GM12878 (cell line): ENCODE measurements around the gene REEP3. TPM values are rescaled to one million over a fixed set of nuclear protein-coding genes. Genes with fewer than 3 reads are reported as not detected.

Experiments
- ATAC-seq: fragments of 200-7000 bp; cut with Tn5 transposase; 3 replicates; pipeline ENCODE4 v1.9.1; 2020; ENCODE audit warnings: mild to moderate bottlenecking, moderate library complexity
- BruUV-seq: library from RNA; stranded (reverse); fragments of 400-500 nt; replicated peaks from 2 replicates; lab custom pipeline; 2021; lab: Mats Ljungman, UMichigan
- CTCF ChIA-PET: fragments of 300-600 bp; sonication (Branson Sonifier 250); formaldehyde crosslinking; extraction: SDS; loops from one replicate; lab custom pipeline; 2021; ENCODE audit warnings: inconsistent platforms; lab: Yijun Ruan, JAX
- POLR2A ChIA-PET: fragments of 350-600 bp; formaldehyde crosslinking; extraction: SDS; loops from one replicate; lab custom pipeline; 2021; ENCODE audit warnings: inconsistent platforms; lab: Charles Lee
- RAD21 ChIA-PET: fragments of 300-600 bp; sonication (Branson Sonifier 250); formaldehyde crosslinking; loops from one replicate; lab custom pipeline; 2023; ENCODE audit warnings: antibody characterized with exemption; ENCODE audit not compliant: unreplicated experiment; lab: Charles Lee
- SMC1A ChIA-PET: fragments of 300-600 bp; sonication (Branson Sonifier 250); formaldehyde crosslinking; loops from one replicate; lab custom pipeline; 2023; ENCODE audit not compliant: unreplicated experiment, uncharacterized antibody; lab: Charles Lee
- DNase-seq: peaks from one replicate; pipeline ENCODE4 v3.0.0-alpha.2; 2011; ENCODE audit warnings: low read depth, low spot score
- FAIRE-seq: peaks from 3 replicates; lab custom pipeline; 2011; peaks lifted over from hg19 to GRCh38; lab: Jason Lieb, UNC
- H2AFZ ChIP-seq: 2 replicates; pipeline ENCODE4 v1.6.0; 2011; ENCODE audit warnings: low read depth, low read length, control low read depth; ENCODE audit not compliant: control insufficient read depth
- H3K27ac ChIP-seq: 2 replicates; pipeline ENCODE4 v1.5.1; 2011; ENCODE audit warnings: control low read depth; ENCODE audit not compliant: control insufficient read depth, insufficient read depth
- H3K27me3 ChIP-seq, 2 experiments: replicated peaks in 1 of 2; 2 replicates each; pipeline versions ENCODE4 v1.6.0 to v1.6.1; 2011; ENCODE audit warnings: low read length in 1 of 2; ENCODE audit not compliant: control insufficient read depth in 2 of 2, insufficient read depth in 2 of 2
- H3K36me3 ChIP-seq, 2 experiments: 2 replicates each; pipeline ENCODE4 v1.5.1; 2011; ENCODE audit warnings: low read length in 1 of 2; ENCODE audit not compliant: control insufficient read depth in 2 of 2, insufficient read depth in 2 of 2
- H3K4me1 ChIP-seq: 2 replicates; pipeline ENCODE4 v1.6.1; 2011; ENCODE audit warnings: mild to moderate bottlenecking, low read length, moderate library complexity, mixed read lengths; ENCODE audit not compliant: control insufficient read depth, insufficient read depth
- H3K4me2 ChIP-seq: 2 replicates; pipeline ENCODE4 v1.6.0; 2011; ENCODE audit warnings: control low read depth; ENCODE audit not compliant: control insufficient read depth, insufficient read depth
- H3K4me3 ChIP-seq: fragments of 200-600 bp; sonication (generic); 2 replicates; pipeline ENCODE4 v1.5.1; 2016
- H3K79me2 ChIP-seq: 2 replicates; pipeline ENCODE4 v1.6.0; 2011; ENCODE audit warnings: low read length; ENCODE audit not compliant: control insufficient read depth, insufficient read depth
- H3K9ac ChIP-seq: 2 replicates; pipeline ENCODE4 v1.8.0; 2011; ENCODE audit warnings: low read length, control low read depth, mixed read lengths; ENCODE audit not compliant: control insufficient read depth, insufficient read depth
- H3K9me3 ChIP-seq: replicated peaks from 3 replicates; pipeline ENCODE4 v1.5.1; 2011; ENCODE audit warnings: mild to moderate bottlenecking, low read length; ENCODE audit not compliant: control insufficient read depth, insufficient read depth
- H4K20me1 ChIP-seq: 2 replicates; pipeline ENCODE4 v1.6.0; 2011; ENCODE audit not compliant: control insufficient read depth, insufficient read depth
- ATF2 ChIP-seq: IDR thresholded peaks from 2 replicates; pipeline ENCODE4 v1.6.1; 2012; ENCODE audit warnings: low read length, inconsistent platforms
- CUX1 ChIP-seq: IDR thresholded peaks from 2 replicates; pipeline ENCODE4 v1.6.1; 2012; ENCODE audit warnings: improper control_type of control experiment, low read depth, low read length; ENCODE audit not compliant: insufficient replicate concordance
- ETV6 ChIP-seq, 2 experiments: fragments of 450-650 bp in 1 of 2; IDR thresholded peaks in 1 of 2; conservative IDR thresholded peaks in 1 of 2; 2 replicates each; pipeline ENCODE4 v1.6.1; 2014; ENCODE audit warnings: antibody characterized with exemption in 1 of 2, borderline replicate concordance in 1 of 2, low read depth in 1 of 2, mild to moderate bottlenecking in 1 of 2, moderate library complexity in 1 of 2
- FOXM1 ChIP-seq: IDR thresholded peaks from 2 replicates; pipeline ENCODE4 v1.6.1; 2012; ENCODE audit warnings: low read depth, mild to moderate bottlenecking, inconsistent platforms, low read length, moderate library complexity
- JUNB ChIP-seq: IDR thresholded peaks from 2 replicates; pipeline ENCODE4 v1.6.1; 2016; ENCODE audit warnings: antibody characterized with exemption, mild to moderate bottlenecking
- LARP7 ChIP-seq: fragments of 450-650 bp; IDR thresholded peaks from 2 replicates; pipeline ENCODE4 v1.6.1; 2017; ENCODE audit warnings: mild to moderate bottlenecking
- NFIC ChIP-seq: IDR thresholded peaks from 2 replicates; pipeline ENCODE4 v1.6.1; 2012; ENCODE audit warnings: low read depth, mild to moderate bottlenecking, inconsistent platforms, low read length, moderate library complexity
- PAX5 ChIP-seq: IDR thresholded peaks from 2 replicates; pipeline ENCODE4 v1.6.1; 2011; ENCODE audit warnings: low read depth, low read length, borderline replicate concordance
- PBX3 ChIP-seq: IDR thresholded peaks from 2 replicates; pipeline ENCODE4 v1.6.1; 2011; ENCODE audit warnings: mild to moderate bottlenecking, low read depth, low read length, moderate library complexity; ENCODE audit not compliant: insufficient replicate concordance
- PML ChIP-seq: IDR thresholded peaks from 2 replicates; pipeline ENCODE4 v1.6.1; 2012; ENCODE audit warnings: low read length, inconsistent platforms
- TAF1 ChIP-seq: IDR thresholded peaks from 2 replicates; pipeline ENCODE4 v1.6.1; 2011; ENCODE audit warnings: mild to moderate bottlenecking, low read depth, low read length, borderline replicate concordance
- YY1 ChIP-seq: IDR thresholded peaks from 2 replicates; pipeline ENCODE4 v1.6.1; 2011; ENCODE audit warnings: low read depth, mild to moderate bottlenecking, low read length
- ZNF622 ChIP-seq: fragments of 450-650 bp; IDR thresholded peaks from 2 replicates; pipeline ENCODE4 v1.6.1; 2017; ENCODE audit warnings: mild to moderate bottlenecking, inconsistent platforms
- WGBS: methylation state at CpG from one replicate; pipeline ENCODE4 v1.1.6; 2016; ENCODE audit warnings: low lambda C conversion rate; ENCODE audit not compliant: insufficient replicate concordance, insufficient coverage; ENCODE audit errors: missing lambda C conversion rate; 5-methylcytosine and 5-hydroxymethylcytosine counted together
- in situ Hi-C: fragments of 300-500 bp; cut with MboI; formaldehyde crosslinking; loops from 9 replicates; pipeline ENCODE4 v1.14.3; 2018; ENCODE audit warnings: mixed read lengths
- intact Hi-C: fragments of 100-400 bp; cut with micrococcal nuclease; formaldehyde crosslinking; loops from one replicate; pipeline ENCODE4 v1.14.2; 2022; ENCODE audit not compliant: unreplicated experiment
- polyA plus RNA-seq, 11 experiments: library from polyadenylated mRNA; depleted of rRNA in 4 of 11; unstranded in 6 of 11; stranded (reverse) in 5 of 11; fragments of >200 nt; fragmentation: Nextera tagmentation in 4 of 11; fragmentation: Illumina TruSeq in 1 of 11; extraction: Ambion mirVana in 4 of 11; extraction: Trizol in 1 of 11; gene quantifications; 1 replicate in 1 of 11; 2 replicates in 10 of 11; pipeline versions ENCODE4 v1.2.1 to v1.2.3, GENCODE V29; 2011 to 2016; ENCODE audit warnings: inconsistent platforms in 2 of 11, missing spikeins in 2 of 11, low read depth in 1 of 11
- total RNA-seq, 4 experiments: library from RNA; depleted of rRNA in 3 of 4; stranded (reverse); fragments of >200 nt in 3 of 4; fragmentation: Illumina TruSeq in 1 of 4; extraction: Trizol in 1 of 4; gene quantifications; 2 replicates each; pipeline versions ENCODE4 v1.2.1 to v1.2.3, GENCODE V29; 2013 to 2021

REEP3 gene
- total and polyA plus RNA-seq, 10 of the 15 experiments (the other 5 are each of a cell fraction or from before 2014, with no cell fraction given), result 4.9 to 25.9 (median 16.2) TPM

- no peak for DNase-seq
- ChIA-PET SMC1A (interaction anchor here (0.6 to 1.3 kb wide), 5 partner anchors 15 to 161 kb away, joined by 3 to 4 read pairs (median 3); no protein-coding TSS in a partner anchor), RAD21 (interaction anchor here (1.4 kb wide), 1 partner anchor 345 kb away, joined by 4 read pairs; no protein-coding TSS in a partner anchor), POLR2A (no interaction called here), CTCF (interaction anchor here (0.5 to 1.1 kb wide), 3 partner anchors 44 to 295 kb away, joined by 3 to 4 read pairs (median 3); no protein-coding TSS in a partner anchor)
- intact Hi-C loops (no loop called here), in situ Hi-C loops (no loop called here)
- WGBS, result 31% methylated on average over 3 of the region's 3 CpGs
- no peak overlapping the region for H3K9ac ChIP-seq
- peak overlapping the region; percentile 7; the same call in 1 of the 2 replicates for H3K4me2 ChIP-seq
- peak; percentile 63 for ATAC-seq
- BruUV-seq, result no TSS peak
- H3K9me3 ChIP-seq, result no peaks in the 10 kb centered on the region
- H4K20me1 ChIP-seq, result no peaks in the 10 kb centered on the region
- H2AFZ ChIP-seq, result peak overlapping the region; percentile 60
- no peak for FAIRE-seq
- peaks cover 4% of the 10 kb centered on the region; the same call in 1 of the 2 replicates for H3K4me1 ChIP-seq
- peak overlapping the region; percentile 11; the same call in 1 of the 2 replicates for H3K27ac ChIP-seq
- H3K27me3 ChIP-seq, result no peaks in the 10 kb centered on the region
- no peaks in the 10 kb centered on the region for H3K79me2 ChIP-seq
- peaks cover 0 to 3% of the 10 kb centered on the region in 2 experiments; a peak in 1 of 4 replicates for H3K36me3 ChIP-seq
- H3K4me3 ChIP-seq, result no peak overlapping the region
- TF ChIP-seq LARP7 (no peak), TAF1 (no peak), ATF2 (0 out of 2 replicates have a peak, but pooled peaks have one; percentile 26), JUNB (0 out of 2 replicates have a peak, but pooled peaks have one; percentile 46), ZNF622 (no peak), PML (no peak), ETV6 (conservative IDR thresholded peaks at IDR 0.05 in 1 of 2, IDR thresholded peaks at IDR 0.05 in 1 of 2; ENCODE audit: borderline replicate concordance in 1 of 2, low read depth in 1 of 2) (peak in 1 of 2 experiments; percentile 17; a peak in 1 of 4 replicates), PBX3 (no peak), PAX5 (no peak), CUX1 (no peak), NFIC (peak; percentile 30; the same call in 1 of the 2 replicates), FOXM1 (peak; percentile 40; the same call in 1 of the 2 replicates), YY1 (no peak)
Measured at GRCh38 chr10:63573068-63573697, 52.0 kb downstream of the REEP3 start.
